Stimulated activated CD8-positive, alpha-beta memory T cell treated with anti-CD3 and anti-CD28 coated beads, Interleukin-12 subunit alpha, Interleukin-12 subunit beta, amount 100 ng/mL, for 24 hours (primary cell): Measurements from ENCODE around the gene ARL14.

Experiments used
- DNase-seq: peaks from one replicate; pipeline ENCODE4 v3.0.0-alpha.2; 2020; ENCODE audit errors: extremely low read depth

ARL14 gene

GRCh38 chr3:160722331-160722730, 45.4 kb downstream of the ARL14 start:
- no peak for DNase-seq

DNA sequence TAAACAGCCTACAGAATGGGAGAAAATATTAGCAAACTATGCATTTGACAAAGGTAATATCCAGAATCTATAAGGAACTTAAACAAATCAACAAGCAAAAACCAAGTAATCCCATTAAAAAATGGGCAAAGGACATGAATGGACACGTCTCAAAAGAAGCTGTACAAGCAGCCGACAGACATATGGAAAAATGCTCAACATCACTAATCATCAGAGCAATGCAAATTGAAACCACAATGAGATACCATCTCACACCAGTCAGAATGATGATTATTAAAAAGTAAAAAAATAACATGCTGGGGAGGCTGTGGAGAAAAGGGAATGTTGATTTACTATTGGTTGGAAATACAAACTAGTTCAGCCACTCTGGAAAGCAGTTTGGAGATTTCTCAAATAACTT, 48.4 kb downstream of the ARL14 start:
- DNase-seq: no peak
